Neural cell (in vitro differentiated cells): ENCODE results near the gene POM121L12.

Source experiments
- CTCF ChIP-seq: fragments of 450-650 bp; IDR thresholded peaks from 2 replicates; pipeline ENCODE4 v1.5.1; 2014; ENCODE audit warnings: antibody characterized with exemption, mild to moderate bottlenecking, moderate library complexity; ENCODE audit not compliant: poor library complexity, severe bottlenecking
- EP300 ChIP-seq: fragments of 450-650 bp; conservative IDR thresholded peaks from 2 replicates; pipeline ENCODE4 v1.6.1; 2014; ENCODE audit warnings: antibody characterized with exemption, mild to moderate bottlenecking, moderate library complexity; ENCODE audit not compliant: poor library complexity, severe bottlenecking
- EZH2 ChIP-seq: fragments of 200-600, 300-800 bp; shearing (Covaris generic), sonication (generic); IDR thresholded peaks from 2 replicates; pipeline ENCODE4 v1.6.1; 2014; ENCODE audit warnings: antibody characterized with exemption, low read length, borderline replicate concordance, mild to moderate bottlenecking; ENCODE audit not compliant: insufficient read depth, poor library complexity, severe bottlenecking
- MXI1 ChIP-seq: fragments of 450-650 bp; conservative IDR thresholded peaks from 2 replicates; pipeline ENCODE4 v1.6.1; 2014; ENCODE audit warnings: antibody characterized with exemption, mild to moderate bottlenecking; ENCODE audit not compliant: poor library complexity, severe bottlenecking
- POLR2AphosphoS5 ChIP-seq: IDR thresholded peaks from 2 replicates; pipeline ENCODE4 v1.6.1; 2012
- RAD21 ChIP-seq: fragments of 450-650 bp; conservative IDR thresholded peaks from 2 replicates; pipeline ENCODE4 v1.6.1; 2014; ENCODE audit warnings: antibody characterized with exemption, mild to moderate bottlenecking, moderate library complexity
- SMC3 ChIP-seq: fragments of 450-650 bp; conservative IDR thresholded peaks from 2 replicates; pipeline ENCODE4 v1.6.1; 2014; ENCODE audit warnings: antibody characterized with exemption, mild to moderate bottlenecking, moderate library complexity; ENCODE audit not compliant: poor library complexity
- TF ChIP-seq, protein P1 (sequence below): IDR thresholded peaks from 2 replicates; pipeline ENCODE4 v1.6.1; 2012; ENCODE audit warnings: borderline replicate concordance

GRCh38 chr7:53059591-53059990 lies 24.2 kb downstream of the POM121L12 start:
- no peak for TF ChIP-seq CTCF
- TF ChIP-seq SMC3: no peak
- no peak for TF ChIP-seq EZH2
- TF ChIP-seq EP300: no peak
- no peak for TF ChIP-seq RAD21
- TF ChIP-seq POLR2AphosphoS5: no peak
- no peak for TF ChIP-seq MXI1
- TF ChIP-seq, protein P1, sequence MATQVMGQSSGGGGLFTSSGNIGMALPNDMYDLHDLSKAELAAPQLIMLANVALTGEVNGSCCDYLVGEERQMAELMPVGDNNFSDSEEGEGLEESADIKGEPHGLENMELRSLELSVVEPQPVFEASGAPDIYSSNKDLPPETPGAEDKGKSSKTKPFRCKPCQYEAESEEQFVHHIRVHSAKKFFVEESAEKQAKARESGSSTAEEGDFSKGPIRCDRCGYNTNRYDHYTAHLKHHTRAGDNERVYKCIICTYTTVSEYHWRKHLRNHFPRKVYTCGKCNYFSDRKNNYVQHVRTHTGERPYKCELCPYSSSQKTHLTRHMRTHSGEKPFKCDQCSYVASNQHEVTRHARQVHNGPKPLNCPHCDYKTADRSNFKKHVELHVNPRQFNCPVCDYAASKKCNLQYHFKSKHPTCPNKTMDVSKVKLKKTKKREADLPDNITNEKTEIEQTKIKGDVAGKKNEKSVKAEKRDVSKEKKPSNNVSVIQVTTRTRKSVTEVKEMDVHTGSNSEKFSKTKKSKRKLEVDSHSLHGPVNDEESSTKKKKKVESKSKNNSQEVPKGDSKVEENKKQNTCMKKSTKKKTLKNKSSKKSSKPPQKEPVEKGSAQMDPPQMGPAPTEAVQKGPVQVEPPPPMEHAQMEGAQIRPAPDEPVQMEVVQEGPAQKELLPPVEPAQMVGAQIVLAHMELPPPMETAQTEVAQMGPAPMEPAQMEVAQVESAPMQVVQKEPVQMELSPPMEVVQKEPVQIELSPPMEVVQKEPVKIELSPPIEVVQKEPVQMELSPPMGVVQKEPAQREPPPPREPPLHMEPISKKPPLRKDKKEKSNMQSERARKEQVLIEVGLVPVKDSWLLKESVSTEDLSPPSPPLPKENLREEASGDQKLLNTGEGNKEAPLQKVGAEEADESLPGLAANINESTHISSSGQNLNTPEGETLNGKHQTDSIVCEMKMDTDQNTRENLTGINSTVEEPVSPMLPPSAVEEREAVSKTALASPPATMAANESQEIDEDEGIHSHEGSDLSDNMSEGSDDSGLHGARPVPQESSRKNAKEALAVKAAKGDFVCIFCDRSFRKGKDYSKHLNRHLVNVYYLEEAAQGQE: no peak
